H1 (cell line): Measurements from ENCODE around the gene LY6G6C. TPM values are rescaled to one million over a fixed set of nuclear protein-coding genes. Genes with fewer than 3 reads are reported as not detected.

ENCODE experiments used
- CTCF ChIA-PET: fragments of 300-600 bp; sonication (Branson Sonifier 250); formaldehyde crosslinking; loops from one replicate; lab custom pipeline; 2021; ENCODE audit not compliant: partially characterized antibody; lab: Charles Lee
- POLR2A ChIA-PET: fragments of 300-600 bp; sonication (Branson Sonifier 250); formaldehyde crosslinking; loops from one replicate; lab custom pipeline; 2021; ENCODE audit warnings: inconsistent platforms; ENCODE audit not compliant: partially characterized antibody; lab: Charles Lee
- DNase-seq, 2 experiments: peaks; one replicate each; pipeline versions ENCODE4 v3.0.0 to v3.0.0-alpha.2; 2010 to 2022; ENCODE audit warnings: low spot score in 2 of 2, low read depth in 1 of 2, mixed read lengths in 1 of 2
- FAIRE-seq: peaks from 2 replicates; lab custom pipeline; 2011; peaks lifted over from hg19 to GRCh38; lab: Jason Lieb, UNC
- H2AFZ ChIP-seq: 2 replicates; pipeline ENCODE4 v1.8.1; 2012; ENCODE audit warnings: low read length, inconsistent platforms
- H2AK5ac ChIP-seq: 2 replicates; pipeline ENCODE4 v1.6.1; 2013; ENCODE audit warnings: low read depth, low read length
- H2BK120ac ChIP-seq: replicated peaks from 2 replicates; pipeline ENCODE3; 2013; ENCODE audit warnings: low read depth, low read length, inconsistent platforms
- H2BK12ac ChIP-seq: 2 replicates; pipeline ENCODE4 v1.6.1; 2013; ENCODE audit warnings: low read depth, low read length
- H2BK15ac ChIP-seq: 2 replicates; pipeline ENCODE4 v1.6.1; 2013; ENCODE audit warnings: low read length
- H2BK20ac ChIP-seq: 2 replicates; pipeline ENCODE4 v1.6.1; 2013; ENCODE audit warnings: low read length
- H2BK5ac ChIP-seq: 2 replicates; pipeline ENCODE4 v1.6.1; 2013; ENCODE audit warnings: low read depth, low read length
- H3K14ac ChIP-seq: 2 replicates; pipeline ENCODE4 v1.6.1; 2013; ENCODE audit warnings: inconsistent platforms; ENCODE audit not compliant: insufficient read length
- H3K18ac ChIP-seq: 2 replicates; pipeline ENCODE4 v1.6.1; 2013; ENCODE audit warnings: low read length; ENCODE audit errors: extremely low read depth
- H3K23ac ChIP-seq: 2 replicates; pipeline ENCODE4 v1.6.1; 2013; ENCODE audit warnings: inconsistent platforms; ENCODE audit not compliant: insufficient read length
- H3K23me2 ChIP-seq: 2 replicates; pipeline ENCODE4 v1.6.1; 2013; ENCODE audit warnings: low read depth, low read length
- H3K27ac ChIP-seq: 2 replicates; pipeline ENCODE4 v1.6.1; 2011; ENCODE audit warnings: low read depth, low read length, inconsistent platforms
- H3K27me3 ChIP-seq, 4 experiments: replicated peaks in 1 of 4; 1 replicate in 1 of 4; 2 replicates in 3 of 4; pipeline versions ENCODE4 v1.6.1 to v1.8.1; 2011 to 2013; ENCODE audit warnings: low read length in 3 of 4, mild to moderate bottlenecking in 3 of 4, inconsistent platforms in 2 of 4, mixed read lengths in 2 of 4, moderate library complexity in 1 of 4; ENCODE audit not compliant: control insufficient read depth in 3 of 4, insufficient read depth in 3 of 4; ENCODE audit errors: extremely low read depth in 1 of 4
- H3K36me3 ChIP-seq, 4 experiments: 2 replicates each; pipeline versions ENCODE4 v1.6.1 to v1.8.1; 2011 to 2013; ENCODE audit warnings: mild to moderate bottlenecking in 4 of 4, low read length in 3 of 4, moderate library complexity in 2 of 4, control low read depth in 1 of 4, inconsistent platforms in 1 of 4; ENCODE audit not compliant: insufficient read depth in 4 of 4, control insufficient read depth in 2 of 4
- H3K4ac ChIP-seq: replicated peaks from 2 replicates; pipeline ENCODE3; 2013; ENCODE audit warnings: low read length, low read depth, mixed read lengths, inconsistent platforms; ENCODE audit not compliant: insufficient read length
- H3K4me1 ChIP-seq, 4 experiments: replicated peaks in 1 of 4; 1 replicate in 1 of 4; 2 replicates in 3 of 4; pipeline versions ENCODE4 v1.6.1 to v1.8.1; 2011 to 2013; ENCODE audit warnings: low read length in 3 of 4, inconsistent platforms in 2 of 4, mixed read lengths in 1 of 4; ENCODE audit not compliant: insufficient read depth in 4 of 4, control insufficient read depth in 3 of 4
- H3K4me2 ChIP-seq, 2 experiments: 2 replicates each; pipeline versions ENCODE4 v1.6.1 to v1.8.1; 2011 to 2013; ENCODE audit warnings: low read depth in 2 of 2, low read length in 2 of 2, control low read depth in 1 of 2, inconsistent platforms in 1 of 2, mild to moderate bottlenecking in 1 of 2; ENCODE audit not compliant: insufficient read depth in 1 of 2
- H3K4me3 ChIP-seq, 4 experiments: fragments of 200-600, 300-600 bp in 1 of 4; sonication (generic), shearing (Covaris generic), sonication (Bioruptor Twin) in 1 of 4; 2 replicates each; pipeline versions ENCODE4 v1.5.1 to v1.8.1; 2011 to 2016; ENCODE audit warnings: low read length in 4 of 4, low read depth in 3 of 4, control low read depth in 2 of 4, inconsistent platforms in 2 of 4, mild to moderate bottlenecking in 2 of 4, mixed read lengths in 1 of 4, moderate library complexity in 1 of 4; ENCODE audit not compliant: insufficient read depth in 2 of 4; ENCODE audit errors: extremely low read depth in 1 of 4
- H3K56ac ChIP-seq: replicated peaks from 2 replicates; pipeline ENCODE3; 2013; ENCODE audit warnings: low read depth, mild to moderate bottlenecking, mixed read lengths, low read length, inconsistent platforms; ENCODE audit not compliant: insufficient read length
- H3K79me1 ChIP-seq: 2 replicates; pipeline ENCODE4 v1.6.1; 2013; ENCODE audit warnings: low read depth, low read length, control low read depth
- H3K79me2 ChIP-seq, 2 experiments: 2 replicates each; pipeline versions ENCODE4 v1.6.1 to v1.8.1; 2012 to 2013; ENCODE audit warnings: low read length in 2 of 2, mild to moderate bottlenecking in 2 of 2, inconsistent platforms in 1 of 2; ENCODE audit not compliant: insufficient read depth in 2 of 2, control insufficient read depth in 1 of 2
- H3K9ac ChIP-seq, 4 experiments: replicated peaks in 1 of 4; 1 replicate in 1 of 4; 2 replicates in 3 of 4; pipeline versions ENCODE4 v1.6.1 to v1.8.1; 2011 to 2013; ENCODE audit warnings: low read depth in 3 of 4, low read length in 3 of 4, control low read depth in 2 of 4, mild to moderate bottlenecking in 2 of 4, moderate library complexity in 2 of 4, inconsistent platforms in 1 of 4; ENCODE audit errors: extremely low read depth in 1 of 4
- H3K9me3 ChIP-seq, 2 experiments: 2 replicates each; pipeline versions ENCODE4 v1.6.1 to v1.8.1; 2012 to 2013; ENCODE audit warnings: mild to moderate bottlenecking in 2 of 2, moderate library complexity in 2 of 2, control low read depth in 1 of 2, inconsistent platforms in 1 of 2, low read depth in 1 of 2, low read length in 1 of 2, mixed read lengths in 1 of 2; ENCODE audit not compliant: insufficient read depth in 2 of 2
- H4K20me1 ChIP-seq, 2 experiments: replicated peaks in 1 of 2; 2 replicates each; pipeline versions ENCODE3 to v1.8.1; 2011 to 2013; ENCODE audit warnings: inconsistent platforms in 2 of 2, low read length in 2 of 2, mild to moderate bottlenecking in 1 of 2; ENCODE audit not compliant: insufficient read depth in 2 of 2, control insufficient read depth in 1 of 2
- H4K5ac ChIP-seq: 2 replicates; pipeline ENCODE4 v1.6.1; 2013; ENCODE audit warnings: low read length, low read depth, mixed read lengths, inconsistent platforms; ENCODE audit not compliant: insufficient read length
- H4K8ac ChIP-seq: 2 replicates; pipeline ENCODE4 v1.8.0; 2013; ENCODE audit warnings: mild to moderate bottlenecking, moderate library complexity, low read length, inconsistent platforms; ENCODE audit not compliant: insufficient read depth; ENCODE audit errors: extremely low read depth
- H4K91ac ChIP-seq: replicated peaks from 2 replicates; pipeline ENCODE3; 2013; ENCODE audit warnings: low read length, mixed read lengths, inconsistent platforms; ENCODE audit not compliant: insufficient read length
- CTCF ChIP-seq, 3 experiments: IDR thresholded peaks; 1 replicate in 2 of 3; 2 replicates in 1 of 3; pipeline versions ENCODE4 v1.5.1 to v1.6.1; 2011; ENCODE audit warnings: low read length in 3 of 3, mild to moderate bottlenecking in 3 of 3, inconsistent platforms in 2 of 3, low read depth in 1 of 3, moderate library complexity in 1 of 3; ENCODE audit not compliant: insufficient read depth in 1 of 3; ENCODE audit errors: control extremely low read depth in 1 of 3
- RAD21 ChIP-seq, 2 experiments: IDR thresholded peaks in 1 of 2; conservative IDR thresholded peaks in 1 of 2; 2 replicates each; pipeline ENCODE4 v1.6.1; 2011; ENCODE audit warnings: low read depth in 2 of 2, low read length in 2 of 2, improper control_type of control experiment in 1 of 2, inconsistent platforms in 1 of 2, mild to moderate bottlenecking in 1 of 2, moderate library complexity in 1 of 2
- RNF2 ChIP-seq: fragments of 200-900, 300-1000 bp; sonication (generic); IDR thresholded peaks from 2 replicates; pipeline ENCODE4 v1.7.1; 2016; ENCODE audit warnings: borderline replicate concordance, low read depth, mild to moderate bottlenecking, antibody characterized with exemption, low read length; ENCODE audit not compliant: poor library complexity, severe bottlenecking; ENCODE audit errors: missing control alignments
- SIN3A ChIP-seq, 2 experiments: IDR thresholded peaks in 1 of 2; conservative IDR thresholded peaks in 1 of 2; 2 replicates each; pipeline ENCODE4 v1.6.1; 2011 to 2012; ENCODE audit warnings: low read length in 2 of 2, improper control_type of control experiment in 1 of 2, low read depth in 1 of 2, mild to moderate bottlenecking in 1 of 2
- SP4 ChIP-seq: IDR thresholded peaks from 2 replicates; pipeline ENCODE4 v1.6.1; 2012; ENCODE audit warnings: low read length, inconsistent platforms
- SRF ChIP-seq: IDR thresholded peaks from 2 replicates; pipeline ENCODE4 v1.6.1; 2011; ENCODE audit warnings: mild to moderate bottlenecking, low read depth, low read length, moderate library complexity
- TAF1 ChIP-seq: IDR thresholded peaks from 2 replicates; pipeline ENCODE4 v1.6.1; 2011; ENCODE audit warnings: mild to moderate bottlenecking, low read depth, low read length
- TBP ChIP-seq: IDR thresholded peaks from 2 replicates; pipeline ENCODE4 v1.6.1; 2011; ENCODE audit warnings: low read depth, low read length, improper control_type of control experiment
- WGBS, 2 experiments: shearing (Covaris generic) in 1 of 2; methylation state at CpG; one replicate each; pipeline versions ENCODE4 v1.1.6 to v1.1.7; 2013 to 2015; ENCODE audit warnings: low lambda C conversion rate in 2 of 2, mixed read lengths in 2 of 2, inconsistent platforms in 1 of 2, low coverage in 1 of 2, missing lambda C conversion rate in 1 of 2; ENCODE audit not compliant: insufficient replicate concordance in 2 of 2, insufficient coverage in 1 of 2, insufficient read length in 1 of 2; ENCODE audit errors: extremely low coverage in 1 of 2, missing lambda C conversion rate in 1 of 2; 5-methylcytosine and 5-hydroxymethylcytosine counted together
- polyA plus RNA-seq, 7 experiments: library from polyadenylated mRNA; depleted of rRNA in 3 of 7; stranded (reverse) in 5 of 7; unstranded in 2 of 7; fragments of >200 nt in 5 of 7; fragments of 200-250 nt in 2 of 7; gene quantifications; 1 replicate in 5 of 7; 2 replicates in 1 of 7; 4 replicates in 1 of 7; pipeline versions ENCODE4 v1.2.1 to v1.2.3, GENCODE V29; 2011 to 2013; ENCODE audit warnings: missing spikeins in 2 of 7, mixed read lengths in 2 of 7
- total RNA-seq: library from RNA; stranded (reverse); fragmentation: NEBNext Ultra II Directional; extraction: Animal tissue kit (Norgen Biotek cat#: 25700); gene quantifications from 2 replicates; pipeline ENCODE4 v1.2.1, GENCODE V29; 2021

LY6G6C gene
- total and polyA plus RNA-seq, 2 of the 8 experiments (the other 6 are each of a cell fraction or from before 2014, with no cell fraction given) = 0.23 TPM; not detected in 1

DNA sequence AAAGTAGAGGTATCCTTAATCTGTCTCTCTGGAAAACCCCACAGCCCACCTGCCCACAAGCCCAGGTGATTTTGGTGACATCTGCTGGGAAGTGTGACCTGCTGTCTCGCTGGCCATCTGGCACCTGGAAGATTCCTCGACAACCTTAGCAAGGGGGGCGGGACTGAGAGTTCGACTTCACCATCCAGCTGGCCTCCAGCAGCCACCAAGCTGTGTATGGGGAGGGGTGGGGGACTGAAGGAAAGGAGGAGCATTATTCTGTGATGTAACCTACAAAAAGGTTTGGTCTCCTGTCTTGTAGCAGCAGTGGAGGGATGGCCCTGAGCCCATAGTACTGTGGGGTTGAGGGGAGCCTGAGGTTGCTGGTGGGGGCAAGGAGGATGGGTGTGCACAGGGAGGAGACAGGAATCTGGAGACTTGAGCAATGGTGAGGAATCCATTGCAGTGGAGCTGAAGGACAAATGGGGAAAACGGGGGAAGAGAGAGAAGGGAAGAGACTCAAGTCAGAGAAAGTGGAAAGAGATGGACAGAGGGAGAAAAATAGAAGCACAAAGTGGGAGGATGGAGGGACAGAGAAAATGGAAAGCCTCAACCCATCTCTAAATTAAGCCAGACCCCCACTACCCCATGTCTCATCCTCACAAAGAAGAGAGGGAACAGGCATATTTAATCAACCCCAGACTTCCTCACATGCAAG, 10.9 kb downstream of the LY6G6C start:
- Histone ChIP-seq H3K4me1 (peaks cover 11 to 18% (median 12%) of the 10 kb centered on the region in 4 experiments), H3K56ac (no peak overlapping the region), H2AFZ (0 out of 2 replicates have a peak overlapping the region, but pooled peaks have one; percentile 7), H3K79me1 (no peaks in the 10 kb centered on the region), H3K36me3 (no peaks in the 10 kb centered on the region), H3K9ac (no peak overlapping the region), H2BK20ac (0 out of 2 replicates have a peak overlapping the region, but pooled peaks have one; percentile 72), H4K5ac (no peak overlapping the region), H3K4ac (no peak overlapping the region), H2AK5ac (no peak overlapping the region), H3K14ac (no peak overlapping the region), H4K91ac (no peak overlapping the region), H2BK15ac (no peak overlapping the region), H3K18ac (no peak overlapping the region), H3K27me3 (no peaks in the 10 kb centered on the region; a peak in 1 of 7 replicates), H2BK12ac (no peak overlapping the region), H3K23ac (no peak overlapping the region), H3K4me2 (no peak overlapping the region; a peak in 1 of 4 replicates), H3K27ac (no peak overlapping the region), H3K23me2 (peaks cover 3% of the 10 kb centered on the region; the same call in 1 of the 2 replicates), H2BK5ac (no peak overlapping the region), H3K9me3 (no peaks in the 10 kb centered on the region), H4K20me1 (no peaks in the 10 kb centered on the region), H3K79me2 (no peaks in the 10 kb centered on the region), H3K4me3 (no peak overlapping the region), H2BK120ac (no peak overlapping the region), H4K8ac (peak overlapping the region; percentile 23; the same call in 1 of the 2 replicates)
- FAIRE-seq = no peak
- TF ChIP-seq SP4 = no peak
- no peak for TF ChIP-seq CTCF (IDR thresholded peaks at IDR 0.05; ENCODE audit: control extremely low read depth in 1 of 3, insufficient read depth in 1 of 3, low read depth in 1 of 3, low read length in 3 of 3)
- no peak for TF ChIP-seq RNF2
- no peak for TF ChIP-seq TBP
- TF ChIP-seq RAD21 (IDR thresholded peaks at IDR 0.05 in 1 of 2, conservative IDR thresholded peaks at IDR 0.05 in 1 of 2; ENCODE audit: low read depth in 2 of 2, low read length in 2 of 2) = no peak
- TF ChIP-seq TAF1 = no peak
- TF ChIP-seq SRF = no peak
- TF ChIP-seq SIN3A (conservative IDR thresholded peaks at IDR 0.05 in 1 of 2, IDR thresholded peaks at IDR 0.05 in 1 of 2; ENCODE audit: low read depth in 1 of 2, low read length in 2 of 2) = no peak
- CTCF ChIA-PET = interaction anchor here (0.5 to 5.7 kb wide), 12 partner anchors 11 to 269 kb away, joined by 3 to 39 read pairs (median 4); partner anchors contain the start of genes DDAH2 and LSM2
- WGBS, 2 experiments = 82% methylated on average over 5 of the region's 5 CpGs; no CpG with 5 or more reads in 1 of the 2 experiments
- no peak for DNase-seq
- POLR2A ChIA-PET = interaction anchor here (0.6 to 3.4 kb wide), 10 partner anchors 14 to 233 kb away, joined by 3 to 22 read pairs (median 4); partner anchors contain the start of genes BAG6, DDAH2, GPANK1 and MPIG6B
